ENCODE measurements around the gene CEPT1.

The CEPT1 gene

GRCh38 chr1:111228748-111229126, 88.7 kb downstream of the CEPT1 start:
- DNase-seq = no peak

DNA sequence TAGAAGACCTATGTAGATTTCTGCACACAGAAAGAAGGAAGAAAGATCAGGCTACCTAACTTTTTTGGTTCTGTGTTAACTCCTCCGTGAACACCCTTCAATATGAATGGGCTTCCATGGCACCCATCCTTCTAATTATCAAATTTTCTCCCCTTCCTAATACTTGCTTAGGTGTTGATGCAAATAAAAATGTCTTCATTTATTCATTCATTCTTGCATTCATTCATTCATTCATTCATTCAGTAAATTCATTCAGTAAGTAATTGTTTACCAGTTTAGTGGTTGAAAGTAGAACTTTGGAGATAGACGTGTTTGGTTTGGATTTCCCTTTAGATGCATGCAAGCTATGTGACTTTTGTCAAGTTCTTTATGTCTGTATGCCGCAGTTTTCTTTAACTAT, 92.1 kb downstream of the CEPT1 start:
- DNase-seq = no peak

DNA sequence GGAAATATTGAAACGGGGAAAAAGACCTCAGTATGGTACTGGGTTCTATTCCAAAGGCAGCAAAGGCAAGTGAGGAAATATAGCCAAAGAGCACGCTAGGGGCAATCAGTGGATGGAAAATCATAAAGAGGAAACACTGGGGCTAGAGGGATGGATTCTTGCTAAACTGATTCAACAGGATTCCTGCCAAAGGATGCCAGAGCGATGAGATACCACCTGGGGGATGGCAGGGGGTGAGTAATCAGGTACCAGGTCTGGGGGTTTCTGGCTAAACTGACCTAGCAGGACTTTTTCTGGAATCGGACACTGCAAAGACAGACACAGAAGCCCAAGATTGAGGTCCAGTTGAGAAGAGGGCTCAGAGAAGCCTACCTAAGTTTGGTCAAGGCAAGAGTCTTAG, 94.2 kb downstream of the CEPT1 start:
- DNase-seq = no peak
